Body of pancreas (tissue), 4 donors: ENCODE data around the gene FOXP1. TPM values are rescaled to one million over a fixed set of nuclear protein-coding genes. Genes with fewer than 3 reads are reported as not detected.

ENCODE experiments used
- ATAC-seq: fragments of 150-250 bp; one replicate; pipeline ENCODE4 v1.9.1; 2016
- DNase-seq, 4 donors: peaks; one replicate each; pipeline ENCODE4 v3.0.0-alpha.2; 2019
- H3K27ac ChIP-seq, 4 donors: fragments of 200-600 bp; sonication (generic); 1 replicate in 3 of 4; 2 replicates in 1 of 4; pipeline versions ENCODE4 v1.5.1 to v1.6.1; 2016 to 2019; ENCODE audit warnings: mild to moderate bottlenecking in 1 of 4, mixed read lengths in 1 of 4, moderate library complexity in 1 of 4
- H3K27me3 ChIP-seq, 2 donors: fragments of 200-600 bp; sonication (generic); one replicate each; pipeline ENCODE4 v1.6.0; 2016; ENCODE audit warnings: mild to moderate bottlenecking in 1 of 2
- H3K36me3 ChIP-seq, 2 donors: fragments of 200-600 bp; sonication (generic); replicated peaks in 1 of 2; 2 replicates each; pipeline ENCODE4 v1.5.1; 2016; ENCODE audit warnings: low read depth in 2 of 2; ENCODE audit not compliant: insufficient read depth in 1 of 2
- H3K4me1 ChIP-seq: fragments of 200-600 bp; sonication (generic); one replicate; pipeline ENCODE4 v1.6.0; 2016
- H3K4me3 ChIP-seq, 2 donors: fragments of 200-600 bp; sonication (generic); 1 replicate in 1 of 2; 2 replicates in 1 of 2; pipeline ENCODE4 v1.5.1; 2016 to 2019
- H3K9me3 ChIP-seq, 3 donors: fragments of 200-600 bp; sonication (generic); 1 replicate in 2 of 3; 2 replicates in 1 of 3; pipeline ENCODE4 v1.5.1; 2016
- POLR2A ChIP-seq, 3 donors: fragments of 450-650 bp; IDR thresholded peaks; one replicate each; pipeline ENCODE4 v1.6.1; 2016; ENCODE audit warnings: antibody characterized with exemption in 3 of 3, mild to moderate bottlenecking in 2 of 3
- WGBS, 2 donors: methylation state at CpG; one replicate each; pipeline ENCODE4 v1.1.5; 2017; 5-methylcytosine and 5-hydroxymethylcytosine counted together
- intact Hi-C: fragments of 100-400 bp; cut with DNase I; formaldehyde crosslinking; loops from one replicate; pipeline ENCODE4 v1.15.1; 2023
- total RNA-seq, 2 donors: library from RNA; depleted of rRNA; stranded (reverse); fragments of >200 nt; gene quantifications; one replicate each; pipeline ENCODE4 v1.1.0, GENCODE V29; 2016
- TF ChIP-seq, protein P1 (sequence below), 7 experiments: fragments of 450-650 bp in 4 of 7; fragments of 200-600 bp in 3 of 7; sonication (generic) in 3 of 7; IDR thresholded peaks; one replicate each; pipeline ENCODE4 v1.5.1; 2016 to 2019; ENCODE audit warnings: antibody characterized with exemption in 7 of 7

Gene FOXP1
- total RNA-seq, 2 donors from 2014 or later: 85.7 to 86.1 TPM

DNA sequence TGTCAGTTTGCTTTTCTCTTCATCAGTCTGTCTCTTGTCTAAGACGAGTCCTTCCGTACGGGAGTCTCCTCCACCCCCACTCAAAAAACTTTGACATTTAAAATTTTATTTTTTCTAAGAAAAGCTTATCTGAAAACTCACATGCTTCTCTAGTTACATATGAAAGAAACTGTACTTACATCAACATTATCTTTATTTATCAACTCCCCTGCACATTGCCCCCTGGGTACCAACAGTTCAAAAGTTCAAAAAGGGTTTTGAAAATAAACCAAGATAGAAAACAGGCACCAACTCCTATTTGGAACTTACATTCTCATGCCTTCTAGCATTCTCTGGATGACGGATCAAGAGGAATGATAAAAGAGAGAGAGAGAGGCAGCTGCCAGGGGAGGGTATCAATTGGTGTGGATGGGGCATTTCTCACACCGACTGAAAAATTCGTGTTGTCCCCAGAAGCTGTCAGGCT, 182.5 kb downstream of the FOXP1 start:
- H3K9me3 ChIP-seq: no peaks in the 10 kb centered on the region
- H3K36me3 ChIP-seq: no peaks in the 10 kb centered on the region
- WGBS, 2 donors: 66 to 68% methylated on average over 6 of the region's 6 CpGs
- TF ChIP-seq, protein P1, sequence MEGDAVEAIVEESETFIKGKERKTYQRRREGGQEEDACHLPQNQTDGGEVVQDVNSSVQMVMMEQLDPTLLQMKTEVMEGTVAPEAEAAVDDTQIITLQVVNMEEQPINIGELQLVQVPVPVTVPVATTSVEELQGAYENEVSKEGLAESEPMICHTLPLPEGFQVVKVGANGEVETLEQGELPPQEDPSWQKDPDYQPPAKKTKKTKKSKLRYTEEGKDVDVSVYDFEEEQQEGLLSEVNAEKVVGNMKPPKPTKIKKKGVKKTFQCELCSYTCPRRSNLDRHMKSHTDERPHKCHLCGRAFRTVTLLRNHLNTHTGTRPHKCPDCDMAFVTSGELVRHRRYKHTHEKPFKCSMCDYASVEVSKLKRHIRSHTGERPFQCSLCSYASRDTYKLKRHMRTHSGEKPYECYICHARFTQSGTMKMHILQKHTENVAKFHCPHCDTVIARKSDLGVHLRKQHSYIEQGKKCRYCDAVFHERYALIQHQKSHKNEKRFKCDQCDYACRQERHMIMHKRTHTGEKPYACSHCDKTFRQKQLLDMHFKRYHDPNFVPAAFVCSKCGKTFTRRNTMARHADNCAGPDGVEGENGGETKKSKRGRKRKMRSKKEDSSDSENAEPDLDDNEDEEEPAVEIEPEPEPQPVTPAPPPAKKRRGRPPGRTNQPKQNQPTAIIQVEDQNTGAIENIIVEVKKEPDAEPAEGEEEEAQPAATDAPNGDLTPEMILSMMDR (IDR thresholded peaks at IDR 0.05): no peak
- no peak for TF ChIP-seq POLR2A (IDR thresholded peaks at IDR 0.05)
- intact Hi-C loops: no loop called here
- no peak overlapping the region for H3K27ac ChIP-seq
- no peaks in the 10 kb centered on the region for H3K27me3 ChIP-seq
- H3K4me1 ChIP-seq: peaks cover 4% of the 10 kb centered on the region
- no peak for ATAC-seq
- H3K4me3 ChIP-seq: no peak overlapping the region
- DNase-seq: no peak

DNA sequence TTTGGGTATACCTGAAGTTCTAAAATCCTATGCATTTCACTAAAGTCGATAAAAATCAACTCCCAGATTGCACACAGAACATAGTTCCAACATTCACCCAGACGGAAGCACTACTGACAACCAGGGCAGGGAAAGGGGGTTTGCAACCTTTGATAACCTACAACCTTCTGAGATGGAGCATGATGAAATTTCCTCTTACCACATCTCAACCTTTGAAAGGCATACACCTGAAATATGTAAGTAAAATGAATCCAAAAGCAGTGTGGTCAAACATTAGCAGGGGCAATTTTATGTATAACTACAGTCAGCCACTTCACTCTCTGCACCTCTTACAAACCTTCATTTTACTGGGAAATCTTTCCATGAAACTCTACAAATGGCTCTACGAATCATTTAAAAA, 184.1 kb downstream of the FOXP1 start:
- no peak overlapping the region for H3K4me3 ChIP-seq
- H3K27ac ChIP-seq: no peak overlapping the region
- H3K36me3 ChIP-seq: no peaks in the 10 kb centered on the region
- intact Hi-C loops: no loop called here
- DNase-seq (no peak), ATAC-seq (no peak)
- no peaks in the 10 kb centered on the region for H3K27me3 ChIP-seq
- H3K4me1 ChIP-seq: peaks cover 4% of the 10 kb centered on the region
- H3K9me3 ChIP-seq: no peaks in the 10 kb centered on the region
- WGBS, 2 donors: 69 to 74% methylated on average over 3 of the region's 3 CpGs
- TF ChIP-seq, protein P1 (IDR thresholded peaks at IDR 0.05): no peak
- TF ChIP-seq POLR2A (IDR thresholded peaks at IDR 0.05): no peak

DNA sequence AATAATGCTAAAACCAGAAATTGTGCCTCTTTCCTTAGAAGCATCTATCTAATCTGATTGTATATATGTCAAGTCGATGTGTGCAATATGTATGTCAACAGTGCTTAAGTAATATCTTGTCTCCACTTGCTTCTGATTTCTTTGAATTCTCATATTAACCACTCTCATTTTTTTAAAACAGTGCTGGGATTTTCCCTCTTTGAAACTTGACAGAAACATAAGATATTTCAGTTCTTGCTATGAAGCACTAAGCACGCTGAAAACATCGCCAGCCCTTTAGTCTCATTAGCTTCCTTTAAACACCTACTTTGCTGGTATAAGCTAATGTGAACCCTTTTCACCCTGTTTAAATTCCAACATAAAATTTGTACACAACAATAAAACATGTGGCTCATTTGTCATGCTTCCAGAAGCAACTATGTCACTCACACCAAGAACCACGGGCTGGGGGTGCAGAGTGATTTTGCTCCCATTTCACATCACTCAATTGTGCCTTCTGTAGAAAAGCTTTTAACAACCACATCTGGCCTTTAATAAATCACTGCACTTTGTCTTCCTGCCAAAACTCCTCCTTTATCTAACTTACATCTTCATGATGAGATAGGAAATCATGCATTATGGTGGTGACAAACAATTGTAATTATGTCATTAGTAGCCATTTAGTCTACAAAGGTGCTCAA, 185.2 kb downstream of the FOXP1 start:
- WGBS, 2 donors: 54 to 61% methylated on average over 4 of the region's 4 CpGs

DNA sequence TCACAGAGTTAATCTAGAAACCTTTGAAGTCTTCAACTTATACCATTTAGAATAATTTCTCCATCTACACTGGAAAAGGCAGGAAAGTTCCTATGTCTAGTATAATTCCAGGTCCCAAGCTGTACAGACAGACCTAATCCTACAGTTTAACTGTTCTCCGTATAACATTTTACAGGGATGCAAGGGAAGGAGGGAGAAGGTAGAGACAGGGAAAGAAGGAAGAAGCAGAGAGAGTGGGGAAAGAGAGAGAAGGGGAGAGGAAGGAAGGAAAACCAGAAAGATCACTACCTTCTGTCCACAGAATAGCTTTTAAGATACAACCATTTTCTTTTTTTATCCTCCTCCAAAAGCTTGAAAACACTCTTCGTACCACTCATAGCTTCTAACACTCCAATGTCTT, 185.8 kb downstream of the FOXP1 start:
- Histone ChIP-seq H3K27ac (no peak overlapping the region), H3K9me3 (no peaks in the 10 kb centered on the region), H3K36me3 (no peaks in the 10 kb centered on the region), H3K4me1 (peaks cover 4% of the 10 kb centered on the region), H3K4me3 (no peak overlapping the region), H3K27me3 (no peaks in the 10 kb centered on the region)
- TF ChIP-seq, protein P1 (IDR thresholded peaks at IDR 0.05): no peak
- TF ChIP-seq POLR2A (IDR thresholded peaks at IDR 0.05): no peak
- no peak for DNase-seq
- no peak for ATAC-seq
- 61 to 75% methylated on average over 2 of the region's 2 CpGs for WGBS, 2 donors
- intact Hi-C loops: no loop called here

More for the DNA sequence above, 185.2 kb downstream of the FOXP1 start:
- intact Hi-C loops: no loop called here
- Histone ChIP-seq H3K4me1 (peaks cover 4% of the 10 kb centered on the region), H3K36me3 (no peaks in the 10 kb centered on the region), H3K4me3 (no peak overlapping the region), H3K9me3 (no peaks in the 10 kb centered on the region), H3K27ac (no peak overlapping the region), H3K27me3 (no peaks in the 10 kb centered on the region)
- DNase-seq (no peak), ATAC-seq (no peak)
- TF ChIP-seq, protein P1 (IDR thresholded peaks at IDR 0.05): no peak
- no peak for TF ChIP-seq POLR2A (IDR thresholded peaks at IDR 0.05)

DNA sequence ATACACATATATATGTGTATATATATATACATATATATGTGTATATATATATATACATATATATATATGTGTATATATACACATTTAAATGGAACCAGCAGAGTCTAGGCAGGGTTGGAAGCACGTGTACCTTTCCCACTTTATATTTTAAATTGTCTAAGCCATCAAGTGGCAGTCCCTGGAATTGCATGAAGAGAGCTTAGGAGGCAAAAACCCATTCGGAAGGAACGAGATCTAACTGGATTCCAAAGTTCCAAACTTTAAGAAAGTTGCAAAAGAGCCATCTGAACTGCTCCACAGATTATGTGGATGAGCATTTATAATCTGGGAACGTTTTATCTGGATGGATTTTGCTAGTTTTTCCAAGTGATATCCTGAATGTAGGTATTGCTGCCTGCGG, 186.5 kb downstream of the FOXP1 start:
- H3K36me3 ChIP-seq: no peaks in the 10 kb centered on the region
- H3K27me3 ChIP-seq: no peaks in the 10 kb centered on the region
- H3K4me1 ChIP-seq: peaks cover 4% of the 10 kb centered on the region
- TF ChIP-seq, protein P1 (IDR thresholded peaks at IDR 0.05): peak; percentile 33 to 68 (median 58)
- no peak for TF ChIP-seq POLR2A (IDR thresholded peaks at IDR 0.05)
- 18 to 21% methylated on average over 5 of the region's 5 CpGs for WGBS, 2 donors
- no peak overlapping the region for H3K27ac ChIP-seq
- DNase-seq (peak; percentile 21 to 60 (median 53)), ATAC-seq (peak; percentile 66)
- intact Hi-C loops: no loop called here
- H3K9me3 ChIP-seq: no peaks in the 10 kb centered on the region
- no peak overlapping the region for H3K4me3 ChIP-seq
